ENCODE data around the gene MTG2.
A peak's percentile ranks its signal among the peaks of the same experiment; 100 is the strongest.

The MTG2 gene

DNA sequence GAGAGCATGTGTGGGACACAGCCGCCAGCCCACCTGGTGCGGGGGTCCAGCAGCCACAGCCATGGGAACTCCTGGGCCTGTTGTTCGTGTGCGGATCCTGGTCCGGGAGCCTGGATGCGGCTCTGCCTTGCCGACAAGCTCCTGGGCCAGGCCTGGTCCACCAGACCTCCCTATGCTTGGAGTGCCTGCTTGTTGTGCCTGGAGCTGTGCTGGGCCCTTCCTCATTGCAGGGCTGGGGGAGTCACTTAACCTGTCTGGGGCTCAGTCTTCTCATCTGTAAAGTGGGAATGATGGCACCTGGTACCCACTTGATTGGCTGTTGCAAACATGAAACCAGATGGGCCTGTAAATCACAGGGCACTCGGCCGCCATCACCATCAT is 52.9 kb downstream of the MTG2 start:
- DNase-seq (ENCODE audit: low spot score), result no peak

DNA sequence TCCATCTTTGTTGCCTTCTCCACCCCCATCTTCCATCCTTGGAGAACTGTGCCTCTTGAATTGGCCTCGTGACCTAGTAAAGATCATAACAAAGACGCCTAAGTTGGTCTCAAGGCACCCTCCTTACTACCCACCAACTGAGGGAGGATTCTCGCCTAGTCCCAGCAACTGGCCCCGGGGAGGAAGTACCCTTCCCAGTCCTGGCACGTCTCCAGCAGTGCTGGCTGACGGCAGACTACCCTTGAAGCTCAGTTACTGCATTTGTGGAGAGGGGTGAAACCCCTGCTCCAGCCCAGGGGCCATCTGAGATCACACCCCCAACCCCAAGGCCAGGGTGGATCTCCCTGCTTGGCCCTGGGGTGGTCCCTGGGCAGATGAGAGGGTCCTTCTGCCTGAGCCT is 53.4 kb downstream of the MTG2 start:
- DNase-seq (ENCODE audit: low spot score), result no peak

DNA sequence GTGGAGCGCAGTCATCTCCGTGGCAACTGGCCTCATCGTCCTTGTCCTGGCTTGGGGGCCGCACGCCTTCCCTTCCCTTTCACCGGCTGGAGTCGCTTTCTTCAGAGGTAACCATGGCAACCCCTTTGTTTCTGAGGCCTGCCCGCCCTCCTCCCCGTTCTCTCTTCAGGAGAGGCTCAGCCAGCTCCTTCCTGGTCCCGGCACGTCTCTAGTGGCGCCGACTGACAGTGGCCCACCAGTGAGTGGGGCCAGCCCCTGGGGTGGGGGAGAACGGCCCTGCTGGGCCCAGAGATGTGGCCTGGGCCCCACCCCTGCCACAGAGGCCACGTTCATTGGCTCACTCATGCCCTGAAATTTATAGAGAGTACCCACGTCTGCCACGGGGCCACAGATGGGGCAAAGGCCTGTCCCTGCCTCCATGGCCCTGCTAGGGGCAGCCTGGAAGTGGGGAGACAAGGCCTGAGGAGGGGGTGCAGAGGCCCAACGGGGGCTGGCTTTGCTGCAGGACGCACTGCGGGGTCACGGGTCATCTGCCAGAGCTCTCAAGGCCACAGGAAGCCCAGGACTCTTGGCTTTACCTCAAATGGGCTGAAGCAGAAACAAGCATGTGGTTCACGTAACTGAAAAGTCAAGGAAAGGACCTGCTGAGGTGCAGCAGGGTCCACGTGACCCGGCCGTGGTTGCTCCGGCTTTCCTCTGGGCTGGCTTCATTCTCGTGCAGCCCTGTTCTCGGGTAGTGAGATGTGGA is 54.1 kb downstream of the MTG2 start:
- DNase-seq (ENCODE audit: low spot score), result no peak

DNA sequence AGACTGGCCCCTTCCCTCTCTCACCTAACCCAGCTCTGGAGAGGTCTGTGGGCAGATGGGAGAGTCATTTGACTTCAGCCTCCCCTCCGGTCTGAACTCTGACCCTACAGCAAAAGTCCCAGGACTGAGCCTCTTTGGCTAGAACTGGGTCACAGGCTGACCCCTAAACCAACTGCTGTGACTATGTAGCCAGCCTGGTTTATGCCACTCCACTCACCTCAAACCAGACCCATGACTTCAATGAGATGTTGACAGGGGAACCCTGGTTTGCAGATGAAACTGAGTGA is 54.6 kb downstream of the MTG2 start:
- DNase-seq (ENCODE audit: low spot score), result no peak

DNA sequence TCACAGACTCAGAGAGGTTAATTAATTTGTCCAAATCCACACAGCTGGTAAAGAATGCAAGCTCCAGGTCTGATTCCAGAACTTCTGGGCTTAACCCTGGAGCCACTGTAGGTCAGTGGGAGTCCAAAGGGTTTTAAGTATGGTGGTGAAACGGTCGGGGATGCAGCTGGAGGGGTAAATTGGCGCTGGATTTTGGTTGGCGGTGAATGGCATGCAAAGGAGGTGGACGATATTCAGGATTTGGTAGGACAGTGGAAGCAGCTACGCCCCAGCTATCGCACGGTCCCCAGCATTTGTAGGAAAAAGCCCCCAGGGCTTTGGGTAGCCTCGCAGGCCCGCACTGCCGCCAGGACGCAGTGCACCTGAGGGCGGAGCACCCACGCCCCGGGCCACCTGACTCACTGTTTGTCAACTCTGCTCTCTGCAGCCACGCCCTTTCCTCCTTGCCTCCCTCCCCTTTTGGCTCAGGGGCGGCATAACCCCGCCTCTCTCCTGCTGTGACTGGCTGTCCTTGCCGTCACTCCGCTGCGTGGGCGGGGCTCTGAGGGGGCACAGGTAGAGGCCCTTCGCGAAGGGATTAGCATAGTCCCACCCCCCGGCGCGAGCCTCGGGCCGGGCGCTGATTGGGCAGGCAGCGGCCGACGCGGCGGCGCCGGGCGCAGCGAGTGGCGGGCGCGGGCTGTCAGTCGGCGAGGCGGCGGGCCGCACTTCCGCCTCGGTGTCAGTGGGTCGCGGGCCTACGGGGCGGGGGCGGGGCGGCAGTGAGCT is 55.2 kb downstream of the MTG2 start, which contains the start of gene OSBPL2:
OSBPL2 (plus strand) TSS at position 721 of the 768 bp plus-strand sequence. CDS start 17,664 bp downstream, outside the sequence.
- DNase-seq (ENCODE audit: low spot score), result peak; percentile 99

DNA sequence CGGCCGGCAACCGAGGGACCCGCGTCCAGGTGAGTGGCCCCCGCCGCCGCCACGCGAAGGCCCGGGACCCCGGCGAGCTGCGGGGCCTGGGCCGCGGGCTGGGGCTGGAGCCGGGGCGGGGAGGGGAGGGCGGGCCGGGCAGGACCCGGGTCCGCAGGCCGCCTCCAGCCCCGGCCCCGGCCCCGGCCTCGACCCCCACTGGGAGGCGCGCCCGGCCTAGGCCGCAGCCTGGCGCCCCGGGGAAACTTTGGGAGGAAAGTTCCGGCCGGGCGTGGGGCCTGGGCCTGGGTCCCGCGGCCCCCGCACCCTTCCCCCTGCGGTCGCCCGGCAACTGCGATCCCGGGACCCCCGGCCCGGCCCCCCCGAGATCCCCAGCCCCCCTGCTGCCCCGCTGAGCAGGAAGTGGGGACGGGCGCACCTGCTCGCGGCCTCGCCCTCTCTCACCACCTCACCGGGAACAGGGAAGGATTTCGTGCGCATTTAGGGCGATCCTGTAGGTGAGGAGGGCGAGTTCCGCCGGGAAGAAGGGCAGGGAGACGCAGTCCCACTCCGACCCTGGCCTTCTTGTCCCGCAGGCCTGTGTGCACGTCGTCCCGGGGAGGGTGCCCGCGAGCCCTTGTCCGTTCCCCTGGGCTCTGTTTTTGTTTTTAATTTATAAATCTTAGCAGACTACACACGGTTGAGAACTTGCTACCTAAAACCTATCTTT is 55.9 kb downstream of the MTG2 start:
- peak; percentile 67 for DNase-seq (ENCODE audit: low spot score)

DNA sequence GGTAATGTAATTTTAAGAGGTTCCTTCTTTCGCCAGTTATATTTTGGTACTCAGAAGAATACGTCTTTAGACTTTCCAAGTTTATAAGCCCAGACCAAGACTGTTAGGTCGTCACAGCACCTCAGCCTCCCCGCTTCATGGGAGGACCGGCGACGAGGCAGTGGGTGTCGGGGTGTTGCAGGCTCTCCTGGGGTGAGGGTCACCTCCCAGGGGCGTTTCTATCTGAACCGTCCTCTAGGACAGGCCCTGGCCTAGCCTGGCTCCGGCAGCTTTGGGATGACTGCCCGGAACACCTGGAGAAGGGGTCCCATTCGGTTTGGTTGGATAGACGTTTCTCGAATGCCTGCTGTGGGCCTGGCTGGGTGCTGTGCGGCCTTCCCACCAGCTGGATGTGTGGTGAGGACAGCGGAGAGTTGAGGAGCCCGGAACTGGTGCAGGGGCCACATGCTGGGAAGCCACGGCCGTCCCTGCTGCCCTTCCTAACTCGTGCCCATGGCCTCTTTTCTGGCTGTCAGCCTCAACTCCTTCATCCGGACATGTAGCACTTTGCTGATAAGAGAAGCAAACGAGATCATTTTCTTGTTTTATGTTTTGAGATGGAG is 56.6 kb downstream of the MTG2 start:
- DNase-seq (ENCODE audit: low spot score), result no peak

DNA sequence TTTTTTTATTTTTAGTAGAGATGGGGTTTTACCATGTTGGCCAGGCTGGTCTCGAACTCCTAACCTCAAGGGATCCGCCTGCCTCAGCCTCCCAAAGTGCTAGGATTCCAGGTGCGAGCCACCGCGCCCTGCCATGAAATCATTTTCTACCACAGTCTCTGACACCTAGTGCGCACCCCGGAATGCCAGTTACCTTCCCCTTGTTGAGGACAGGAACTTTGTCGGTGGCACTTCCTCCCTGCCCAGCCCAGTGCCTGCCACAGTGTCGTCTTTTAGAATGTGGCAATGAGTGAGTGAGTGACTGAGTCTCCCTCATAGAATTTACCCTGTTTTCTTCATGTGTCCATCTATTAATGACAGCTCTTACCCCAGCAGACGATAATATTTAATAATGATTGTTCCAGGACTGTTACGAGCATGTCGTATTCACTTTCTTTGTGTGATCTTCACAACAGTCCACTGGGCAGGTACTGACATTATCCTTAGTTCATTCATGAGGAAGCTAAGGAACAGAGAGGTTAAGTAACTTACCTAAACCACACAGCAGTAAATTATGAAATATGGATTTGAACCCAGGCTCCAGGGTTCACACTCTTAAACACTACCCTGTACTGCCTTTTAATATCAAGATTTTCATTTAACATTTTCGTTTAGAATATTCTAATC is 57.3 kb downstream of the MTG2 start:
- no peak for DNase-seq (ENCODE audit: low spot score)

DNA sequence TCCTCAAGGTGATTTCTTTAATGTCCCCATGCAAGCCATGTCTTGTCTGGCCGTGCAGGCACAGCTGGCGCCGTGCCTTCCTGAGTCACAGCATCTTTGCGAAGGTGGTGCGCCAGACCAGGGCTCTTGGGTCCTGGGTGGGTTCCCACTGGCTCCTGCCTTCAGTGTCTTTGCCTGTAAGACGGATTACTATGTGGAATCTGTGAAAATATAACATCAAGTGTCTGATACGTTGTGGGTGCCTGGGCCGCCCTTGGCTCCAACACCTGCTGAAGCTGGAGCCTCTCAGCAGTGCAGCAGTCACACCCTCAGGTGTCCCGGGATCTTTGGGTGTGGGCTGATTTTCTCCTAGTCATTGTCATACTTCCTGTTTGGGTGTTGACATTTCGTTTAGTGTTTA is 58.7 kb downstream of the MTG2 start:
- no peak for DNase-seq (ENCODE audit: low spot score)

DNA sequence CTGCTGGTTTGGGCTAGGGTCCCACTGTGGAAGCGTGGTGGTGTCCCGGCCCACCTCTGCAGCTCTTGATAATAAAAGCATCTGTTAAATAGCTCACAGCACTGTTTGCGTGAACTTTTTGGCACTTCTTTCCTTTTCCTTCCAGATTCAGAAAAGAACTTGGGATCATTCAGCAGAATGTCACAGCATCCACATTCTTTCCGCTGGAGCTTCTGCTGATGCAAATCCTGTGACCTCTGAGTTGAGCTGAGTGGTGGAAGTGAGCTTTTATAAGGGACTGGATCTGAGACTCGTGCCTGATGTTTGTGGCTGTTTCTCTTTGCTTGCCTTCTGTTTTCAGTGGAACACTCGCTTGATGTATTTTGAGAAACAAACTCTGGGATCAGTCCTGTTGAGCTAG is 59.3 kb downstream of the MTG2 start:
- no peak for DNase-seq (ENCODE audit: low spot score)

DNA sequence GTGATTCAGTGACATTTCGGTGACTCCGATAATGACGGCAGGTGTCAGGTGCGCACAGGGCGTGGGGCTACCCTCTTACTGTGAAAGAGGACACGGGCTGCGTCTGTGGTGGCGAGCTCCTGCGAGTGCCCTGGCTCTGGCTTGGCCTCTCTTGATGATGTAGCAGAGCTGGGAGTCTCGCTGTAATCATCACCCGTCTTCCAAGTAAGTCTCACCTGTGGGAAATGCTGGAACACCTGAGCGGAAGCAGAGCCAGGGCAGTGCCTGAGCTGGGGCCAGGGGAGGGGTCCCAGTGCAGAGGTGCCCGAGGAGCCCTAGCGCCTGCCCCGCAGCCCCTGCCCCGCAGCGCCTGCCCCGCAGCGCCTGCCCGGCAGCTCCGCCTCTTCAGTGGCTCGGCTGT is 60.3 kb downstream of the MTG2 start:
- DNase-seq (ENCODE audit: low spot score), result no peak

DNA sequence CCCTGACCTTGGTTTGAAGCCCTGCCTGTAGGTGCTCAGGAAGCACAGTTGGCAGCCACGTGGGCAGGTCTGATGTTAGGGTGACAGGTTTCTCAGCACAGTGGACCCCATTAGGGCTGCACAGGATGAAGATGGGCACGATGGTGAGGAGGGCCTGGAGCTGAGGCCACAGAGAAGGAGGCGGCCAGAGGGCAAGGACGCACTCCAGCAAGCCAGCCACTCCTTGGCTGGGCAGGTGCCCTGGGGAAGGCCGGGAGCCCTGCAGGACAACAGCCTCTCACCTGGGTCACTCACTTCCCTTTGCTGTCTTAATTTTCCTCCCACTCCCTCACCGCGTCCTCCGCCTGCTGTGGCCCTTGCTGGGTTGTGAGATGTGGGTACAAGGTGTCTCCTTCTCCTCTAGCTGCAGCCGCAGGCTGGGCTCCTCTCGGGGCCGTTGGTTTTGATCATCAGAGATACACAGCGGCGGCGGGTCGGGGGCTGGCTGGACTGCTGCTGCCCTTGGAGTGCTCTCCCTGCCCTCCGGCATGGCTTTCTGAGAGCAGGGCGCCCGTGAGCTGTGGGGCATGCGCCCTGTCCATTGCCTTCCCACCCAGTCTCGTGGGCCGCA is 61.2 kb downstream of the MTG2 start:
- no peak for DNase-seq (ENCODE audit: low spot score)

DNA sequence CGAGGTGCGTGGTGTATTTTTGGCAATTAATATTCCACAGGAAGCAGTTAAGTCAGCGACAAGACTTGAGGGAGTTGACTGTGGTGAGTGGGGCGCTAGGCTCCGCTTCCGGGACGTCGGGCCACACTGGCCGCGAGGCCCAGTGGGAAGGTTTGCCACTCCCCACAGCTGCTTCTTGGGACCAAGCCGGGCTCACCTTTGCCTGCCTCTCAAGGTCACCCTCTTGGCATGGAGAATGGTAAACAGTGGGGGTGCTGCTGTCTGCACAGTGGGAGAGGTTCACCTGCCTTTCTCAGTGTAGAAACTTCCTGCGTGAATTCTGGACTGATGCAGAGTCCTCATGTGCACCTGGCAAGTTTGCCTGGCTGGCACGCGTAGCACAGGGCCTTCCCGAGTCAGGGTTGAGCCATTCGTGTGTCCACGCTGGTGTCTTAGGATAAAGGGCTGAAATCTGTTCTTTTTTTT is 61.8 kb downstream of the MTG2 start:
- DNase-seq (ENCODE audit: low spot score), result no peak

DNA sequence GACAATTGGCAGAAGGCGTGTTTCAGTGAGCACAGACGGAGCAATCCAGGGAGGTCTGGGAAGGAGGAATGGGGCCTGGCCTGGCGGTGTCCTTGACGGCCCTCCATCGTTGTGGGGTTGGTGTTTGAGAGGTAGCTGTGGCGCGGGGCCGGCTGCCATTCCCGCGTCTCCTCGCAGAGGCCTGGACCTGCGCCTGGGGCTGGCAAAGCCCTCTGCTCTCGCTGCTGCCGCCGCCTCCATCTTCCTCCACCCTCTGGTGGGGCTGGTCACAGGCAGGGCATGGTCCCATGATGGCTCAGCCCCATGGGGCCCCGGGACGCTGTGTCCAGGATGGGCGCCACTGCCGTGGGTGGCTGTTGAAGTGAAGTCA is 63.1 kb downstream of the MTG2 start:
- no peak for DNase-seq (ENCODE audit: low spot score)

DNA sequence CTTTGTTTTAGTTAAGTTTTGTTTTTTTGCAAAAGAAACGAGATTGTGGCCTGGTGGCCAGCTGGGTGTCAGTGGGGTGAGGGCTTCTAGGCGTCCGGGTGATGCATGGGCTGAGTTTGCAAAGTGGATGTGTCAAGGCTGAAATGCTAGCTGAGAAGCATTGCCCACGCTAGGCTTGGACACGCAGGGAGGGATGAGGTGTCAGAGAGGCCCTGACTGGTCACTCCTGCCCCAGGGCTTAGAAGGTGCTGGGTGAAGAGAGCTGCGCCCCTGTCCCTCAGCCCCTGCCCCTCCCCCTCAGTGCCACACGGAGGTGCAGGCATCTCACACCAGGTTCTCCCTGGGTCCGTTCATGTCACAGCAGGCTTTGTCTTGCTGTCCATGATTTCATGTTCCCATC is 63.6 kb downstream of the MTG2 start:
- no peak for DNase-seq (ENCODE audit: low spot score)

DNA sequence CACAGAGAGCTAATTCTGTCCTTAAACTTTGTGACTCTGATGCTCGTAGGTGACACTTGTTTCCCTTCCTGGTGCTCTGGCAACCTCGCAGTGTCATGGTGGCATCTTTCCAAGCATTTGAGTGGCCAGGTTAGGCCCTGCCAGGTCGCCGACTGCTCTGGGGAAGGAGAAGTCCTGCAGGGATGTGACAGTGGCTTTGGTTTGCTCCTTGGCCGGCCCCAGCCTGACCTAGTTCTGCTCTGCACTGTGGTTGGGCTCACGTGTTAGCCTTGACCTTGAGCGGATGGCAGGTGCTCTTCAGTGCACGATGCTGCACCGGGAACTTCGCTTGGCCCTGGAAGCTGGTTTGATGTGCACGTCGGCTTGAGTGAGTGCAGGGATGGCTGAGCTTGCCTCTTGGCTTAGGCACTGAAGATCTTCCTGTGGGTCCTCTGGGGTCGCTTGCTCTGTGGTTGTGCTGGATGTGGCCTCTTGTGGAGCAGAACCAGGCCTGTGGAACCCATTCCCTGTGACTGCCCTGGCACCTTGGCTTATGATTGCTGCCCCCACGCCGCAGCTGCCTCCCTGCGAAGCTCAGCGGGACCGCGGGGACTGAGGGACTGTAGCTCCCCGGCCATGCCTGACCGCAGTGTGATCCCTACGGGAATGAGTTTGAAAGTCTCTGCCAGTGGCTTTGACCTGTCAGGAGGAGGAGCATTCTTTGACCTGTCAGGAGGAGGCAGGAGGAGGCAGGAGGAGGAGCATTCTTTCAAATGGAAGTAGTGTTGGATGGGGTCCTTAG is 64.2 kb downstream of the MTG2 start:
- no peak for DNase-seq (ENCODE audit: low spot score)

DNA sequence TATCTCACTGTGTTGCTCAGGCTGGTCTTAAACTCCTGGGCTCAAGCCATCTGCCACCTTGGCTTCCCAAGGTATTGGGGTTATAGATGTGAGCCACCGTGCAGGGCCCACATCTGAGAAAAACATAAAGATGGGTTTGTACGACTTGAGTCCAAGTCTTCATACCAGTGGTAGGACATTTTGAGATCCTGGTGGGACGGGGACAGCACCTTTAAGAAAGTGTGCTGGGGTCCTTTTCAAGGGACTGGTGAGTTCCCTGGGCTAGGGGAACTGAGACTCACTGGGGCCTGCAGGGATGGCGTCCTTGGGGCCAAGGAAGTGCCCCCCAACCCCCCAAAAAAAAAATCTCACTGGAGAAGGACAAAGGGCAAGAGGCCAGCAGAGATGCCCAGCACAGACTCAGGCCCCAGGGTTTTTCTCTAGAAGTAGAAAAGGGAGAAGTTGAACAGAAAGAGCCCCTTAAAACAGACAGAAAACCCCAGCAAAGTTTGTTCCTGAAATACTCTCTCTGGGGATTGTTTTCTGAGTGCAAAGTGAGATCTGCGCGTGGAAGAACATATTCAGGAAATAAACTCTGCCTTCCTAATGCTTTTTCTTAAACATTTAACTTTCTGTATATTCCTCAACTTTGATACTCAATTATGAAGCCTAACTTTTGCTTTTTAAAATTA is 66.2 kb downstream of the MTG2 start:
- no peak for DNase-seq (ENCODE audit: low spot score)

DNA sequence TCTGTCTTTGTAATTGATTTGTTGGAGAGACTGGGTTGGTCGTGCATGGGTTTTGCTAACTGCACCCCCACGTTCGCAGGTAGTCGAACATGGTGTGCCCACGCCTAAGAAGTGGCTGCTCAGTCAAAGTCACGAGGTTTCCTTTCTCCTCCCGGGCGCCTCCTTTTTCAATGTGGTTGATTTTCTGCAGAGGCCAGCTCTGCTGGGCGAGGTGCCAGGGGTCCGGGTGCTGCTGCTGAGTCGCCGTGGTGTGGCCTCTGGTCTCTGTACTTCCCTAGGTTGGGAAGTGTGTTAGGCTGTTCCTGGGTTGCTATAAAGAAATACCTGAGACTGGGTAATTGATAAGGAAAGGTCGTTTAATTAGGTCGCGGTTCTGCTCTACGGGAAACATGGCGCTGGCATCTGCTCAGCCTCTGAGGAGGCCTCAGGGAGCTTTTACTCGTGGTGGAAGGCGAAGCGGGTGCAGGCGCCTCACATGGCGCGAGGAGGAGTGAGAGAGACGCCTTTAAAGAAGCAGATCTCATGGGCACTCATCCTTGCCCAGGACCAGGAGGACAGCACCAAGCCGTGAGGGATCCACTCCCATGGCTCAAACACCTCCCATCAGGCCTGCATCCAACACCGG is 69.6 kb downstream of the MTG2 start:
- DNase-seq (ENCODE audit: low spot score), result peak; percentile 21

All from SW480 (cell line).